CD4-positive, alpha-beta T cell (primary cell): ENCODE data around the gene PRKCB. TPM values are rescaled to one million over a fixed set of nuclear protein-coding genes. Genes with fewer than 3 reads are reported as not detected.
"Not testable (repeated sequence)": the region's sequence is repeated elsewhere in the genome, so short reads cannot be mapped to it uniquely, and the experiment has no call there.

Experiments used
- ATAC-seq: fragments of 200-7000 bp; cut with Tn5 transposase; one replicate; pipeline ENCODE4 v1.10.0; 2022; ENCODE audit warnings: mild to moderate bottlenecking; ENCODE audit not compliant: poor library complexity
- CTCF ChIA-PET: fragments of 350-600 bp; sonication (Branson Sonifier 250); formaldehyde crosslinking; loops from one replicate; lab custom pipeline; 2021; ENCODE audit warnings: antibody characterized with exemption, inconsistent platforms; lab: Charles Lee
- POLR2A ChIA-PET: fragments of 350-600 bp; sonication (Branson Sonifier 250); formaldehyde crosslinking; loops from one replicate; lab custom pipeline; 2021; ENCODE audit warnings: antibody characterized with exemption, inconsistent platforms; lab: Charles Lee
- DNase-seq, 14 experiments: peaks; one replicate each; pipeline ENCODE4 v3.0.0-alpha.2; 2013 to 2020; ENCODE audit warnings: mixed read lengths in 2 of 14
- H3K27ac ChIP-seq, 2 donors: one replicate each; pipeline versions ENCODE4 v1.5.1 to v1.7.0; 2013; ENCODE audit warnings: low read length in 2 of 2, low read depth in 1 of 2, mild to moderate bottlenecking in 1 of 2
- H3K27me3 ChIP-seq, 2 experiments: 1 replicate in 1 of 2; 2 replicates in 1 of 2; pipeline versions ENCODE4 v1.6.1 to v1.7.0; 2013; ENCODE audit warnings: low read length in 2 of 2, control low read depth in 1 of 2, mild to moderate bottlenecking in 1 of 2, moderate library complexity in 1 of 2; ENCODE audit not compliant: insufficient read depth in 2 of 2, control insufficient read depth in 1 of 2
- H3K36me3 ChIP-seq: one replicate; pipeline ENCODE4 v1.6.1; 2013; ENCODE audit warnings: low read length, control low read depth; ENCODE audit not compliant: insufficient read depth
- H3K4me1 ChIP-seq: one replicate; pipeline ENCODE4 v1.6.1; 2013; ENCODE audit warnings: low read length, control low read depth; ENCODE audit not compliant: insufficient read depth
- H3K4me3 ChIP-seq: one replicate; pipeline ENCODE4 v1.5.1; 2013; ENCODE audit warnings: mild to moderate bottlenecking, low read length, moderate library complexity
- H3K9me3 ChIP-seq, 2 experiments: 1 replicate in 1 of 2; 2 replicates in 1 of 2; pipeline versions ENCODE4 v1.6.1 to v1.7.0; 2013; ENCODE audit warnings: low read length in 2 of 2, mild to moderate bottlenecking in 2 of 2, control low read depth in 1 of 2, moderate library complexity in 1 of 2; ENCODE audit not compliant: control insufficient read depth in 1 of 2, insufficient read depth in 1 of 2
- H3K27ac Mint-ChIP-seq: one replicate; pipeline ENCODE4 v1.8.0; 2020; ENCODE audit warnings: mixed read lengths
- H3K27me3 Mint-ChIP-seq: one replicate; pipeline ENCODE4 v1.8.0; 2021; ENCODE audit warnings: mixed read lengths
- H3K36me3 Mint-ChIP-seq: one replicate; pipeline ENCODE4 v1.8.0; 2021; ENCODE audit warnings: low read depth, mixed read lengths
- H3K4me1 Mint-ChIP-seq: one replicate; pipeline ENCODE4 v1.8.0; 2021; ENCODE audit warnings: low read depth, mixed read lengths
- H3K4me3 Mint-ChIP-seq: one replicate; pipeline ENCODE4 v1.8.0; 2020; ENCODE audit warnings: mild to moderate bottlenecking, mixed read lengths
- H3K9me3 Mint-ChIP-seq: one replicate; pipeline ENCODE4 v1.8.0; 2020; ENCODE audit warnings: mixed read lengths
- intact Hi-C, 2 experiments: fragments of 100-400 bp; cut with DNase I in 1 of 2; cut with micrococcal nuclease in 1 of 2; formaldehyde crosslinking; loops; one replicate each; pipeline versions ENCODE4 v1.15.1 to v1.9.0; 2023 to 2025; cut with DNase I, micrococcal nuclease
- total RNA-seq, 174 experiments: library from RNA in 2 of 174; stranded (reverse) in 2 of 174; gene quantifications; one replicate each; pipeline ENCODE4 v1.2.3 and lab custom pipeline; 2021 to 2026
- TF ChIP-seq, protein P1 (sequence below): fragments of 200-600 bp; IDR thresholded peaks from one replicate; pipeline ENCODE4 v1.8.0; 2022; ENCODE audit warnings: antibody characterized with exemption, mild to moderate bottlenecking

Gene PRKCB
- total RNA-seq, 2 experiments from 2014 or later: 64.7 TPM

DNA sequence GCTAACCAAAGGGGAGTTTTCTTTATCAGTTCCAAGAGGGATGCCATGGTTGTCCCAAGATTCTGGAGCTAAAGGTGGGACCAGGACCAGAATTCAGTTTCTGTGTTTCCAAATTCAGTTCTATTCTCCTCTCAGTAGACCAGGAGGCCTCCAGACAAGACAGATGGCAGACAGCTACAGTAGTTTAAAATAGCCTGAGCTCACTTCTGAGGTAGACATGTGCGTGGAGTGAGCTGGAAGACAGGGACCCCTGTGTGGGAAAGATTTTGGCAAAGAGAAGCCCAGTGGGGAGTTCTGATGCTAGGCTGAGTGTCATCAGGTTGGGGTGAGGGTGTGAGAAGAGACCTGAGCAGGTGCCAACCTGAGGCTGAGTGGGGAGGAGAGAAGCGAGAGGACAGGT, 95.4 kb downstream of the PRKCB start:
- H3K27ac ChIP-seq: no peak overlapping the region
- Mint-ChIP-seq H3K27me3 (no peaks in the 10 kb centered on the region), H3K27ac (no peak overlapping the region), H3K4me1 (peaks cover 73% of the 10 kb centered on the region), H3K9me3 (peaks cover 3% of the 10 kb centered on the region), H3K36me3 (peaks cover 10% of the 10 kb centered on the region), H3K4me3 (no peak overlapping the region)
- peaks cover 7% of the 10 kb centered on the region for H3K36me3 ChIP-seq
- DNase-seq (no peak), ATAC-seq (no peak)
- ChIA-PET CTCF (interaction anchor here (0.8 to 1.4 kb wide), 2 partner anchors 28 to 127 kb away, joined by 3 read pairs; no protein-coding TSS in a partner anchor), POLR2A (interaction anchor here (0.6 kb wide), 1 partner anchor 15 kb away, joined by 4 read pairs; no protein-coding TSS in a partner anchor)
- no peaks in the 10 kb centered on the region for H3K9me3 ChIP-seq
- TF ChIP-seq, protein P1, sequence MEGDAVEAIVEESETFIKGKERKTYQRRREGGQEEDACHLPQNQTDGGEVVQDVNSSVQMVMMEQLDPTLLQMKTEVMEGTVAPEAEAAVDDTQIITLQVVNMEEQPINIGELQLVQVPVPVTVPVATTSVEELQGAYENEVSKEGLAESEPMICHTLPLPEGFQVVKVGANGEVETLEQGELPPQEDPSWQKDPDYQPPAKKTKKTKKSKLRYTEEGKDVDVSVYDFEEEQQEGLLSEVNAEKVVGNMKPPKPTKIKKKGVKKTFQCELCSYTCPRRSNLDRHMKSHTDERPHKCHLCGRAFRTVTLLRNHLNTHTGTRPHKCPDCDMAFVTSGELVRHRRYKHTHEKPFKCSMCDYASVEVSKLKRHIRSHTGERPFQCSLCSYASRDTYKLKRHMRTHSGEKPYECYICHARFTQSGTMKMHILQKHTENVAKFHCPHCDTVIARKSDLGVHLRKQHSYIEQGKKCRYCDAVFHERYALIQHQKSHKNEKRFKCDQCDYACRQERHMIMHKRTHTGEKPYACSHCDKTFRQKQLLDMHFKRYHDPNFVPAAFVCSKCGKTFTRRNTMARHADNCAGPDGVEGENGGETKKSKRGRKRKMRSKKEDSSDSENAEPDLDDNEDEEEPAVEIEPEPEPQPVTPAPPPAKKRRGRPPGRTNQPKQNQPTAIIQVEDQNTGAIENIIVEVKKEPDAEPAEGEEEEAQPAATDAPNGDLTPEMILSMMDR: no peak
- no peaks in the 10 kb centered on the region for H3K27me3 ChIP-seq
- no peak overlapping the region for H3K4me3 ChIP-seq
- peaks cover 21% of the 10 kb centered on the region for H3K4me1 ChIP-seq
- intact Hi-C loops: no loop called here

DNA sequence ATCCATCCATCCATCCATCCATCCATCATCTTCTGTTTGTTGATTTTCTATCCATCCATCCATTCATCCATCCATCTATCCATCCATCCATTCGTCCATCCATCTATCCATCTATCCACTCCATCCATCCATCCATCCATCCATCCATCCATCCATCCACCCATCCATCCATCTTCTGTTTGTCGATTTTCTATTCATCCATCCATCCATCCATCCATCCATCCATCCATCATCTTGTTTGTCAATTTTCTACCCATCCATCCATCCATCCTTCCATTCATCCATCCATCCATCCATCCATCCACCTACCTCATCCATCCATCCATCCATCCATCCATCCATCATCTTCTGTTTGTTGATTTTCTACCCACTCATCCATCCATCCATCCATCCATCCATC, 97.9 kb downstream of the PRKCB start:
- POLR2A ChIA-PET: interaction anchor here (0.5 kb wide), 1 partner anchor 812 kb away, joined by 4 read pairs; no protein-coding TSS in a partner anchor
- peaks cover 79% of the 10 kb centered on the region for H3K4me1 Mint-ChIP-seq
- intact Hi-C loops, H3K27me3 Mint-ChIP-seq, H3K4me3 ChIP-seq, H3K36me3 ChIP-seq, DNase-seq, H3K27me3 ChIP-seq, H3K27ac ChIP-seq, H3K9me3 Mint-ChIP-seq, H3K36me3 Mint-ChIP-seq, H3K27ac Mint-ChIP-seq, H3K4me3 Mint-ChIP-seq, ATAC-seq, H3K9me3 ChIP-seq: not testable (repeated sequence)
- CTCF ChIA-PET: interaction anchor here (0.6 kb wide), 1 partner anchor 1144 kb away, joined by 3 read pairs; no protein-coding TSS in a partner anchor
- peaks cover 19% of the 10 kb centered on the region for H3K4me1 ChIP-seq

DNA sequence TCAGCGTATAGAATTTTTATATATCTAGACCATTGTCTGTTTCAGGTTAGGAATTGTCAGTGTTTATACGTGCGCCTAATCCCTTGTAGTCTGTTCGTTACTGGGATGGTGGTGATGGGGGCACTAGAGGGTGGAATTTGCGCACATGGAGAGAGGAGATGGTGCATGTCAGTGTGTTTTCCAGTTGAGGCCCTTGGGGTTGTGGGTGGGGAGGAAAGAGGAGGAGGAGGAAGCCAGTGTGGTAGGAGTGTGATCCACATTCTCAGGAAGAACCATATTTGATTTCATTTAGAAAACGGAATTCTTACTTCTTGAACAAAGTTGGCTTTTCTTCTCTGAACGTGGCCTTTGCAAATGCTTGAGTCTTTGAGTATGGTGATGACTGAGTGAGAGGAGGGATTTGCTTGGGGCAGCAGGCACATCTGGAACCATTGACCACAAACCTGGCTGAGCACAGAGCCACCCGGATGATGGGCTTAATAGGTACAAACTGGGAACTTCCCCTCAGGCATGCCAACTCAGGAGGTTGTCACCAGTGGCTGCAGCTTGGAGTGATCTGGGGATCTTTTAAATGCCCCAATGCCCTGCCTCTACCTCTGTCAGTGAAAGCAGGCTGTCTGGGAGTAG, 98.9 kb downstream of the PRKCB start:
- Mint-ChIP-seq H3K9me3 (peaks cover 3% of the 10 kb centered on the region), H3K36me3 (no peaks in the 10 kb centered on the region), H3K4me3 (no peak overlapping the region), H3K27me3 (no peaks in the 10 kb centered on the region), H3K27ac (no peak overlapping the region), H3K4me1 (peaks cover 76% of the 10 kb centered on the region)
- intact Hi-C loops: no loop called here
- Histone ChIP-seq H3K36me3 (peaks cover 3% of the 10 kb centered on the region), H3K9me3 (no peaks in the 10 kb centered on the region), H3K4me1 (peaks cover 19% of the 10 kb centered on the region), H3K27me3 (no peaks in the 10 kb centered on the region), H3K27ac (no peak overlapping the region), H3K4me3 (no peak overlapping the region)
- ChIA-PET CTCF (no interaction called here), POLR2A (no interaction called here)
- no peak for DNase-seq
- no peak for ATAC-seq
- TF ChIP-seq, protein P1: no peak
